Lower leg skin (tissue), 4 donors: ENCODE data around the gene TTC39C. TPM values are rescaled to one million over a fixed set of nuclear protein-coding genes. Genes with fewer than 3 reads are reported as not detected.

ENCODE experiments used
- DNase-seq, 2 donors: peaks; one replicate each; pipeline ENCODE4 v3.0.0-alpha.2; 2019; ENCODE audit warnings: low spot score in 2 of 2
- H3K4me3 ChIP-seq: fragments of 200-600 bp; sonication (generic); 2 replicates; pipeline ENCODE4 v1.5.1; 2017; ENCODE audit warnings: mild to moderate bottlenecking, low read depth; ENCODE audit not compliant: poor library complexity, severe bottlenecking
- CTCF ChIP-seq, 3 donors: fragments of 450-650 bp; IDR thresholded peaks; one replicate each; pipeline ENCODE4 v1.5.1; 2016; ENCODE audit warnings: antibody characterized with exemption in 3 of 3, mild to moderate bottlenecking in 3 of 3, moderate library complexity in 2 of 3
- POLR2A ChIP-seq, 2 donors: fragments of 450-650 bp; IDR thresholded peaks; one replicate each; pipeline ENCODE4 v1.6.1; 2016 to 2017; ENCODE audit warnings: antibody characterized with exemption in 2 of 2, mild to moderate bottlenecking in 1 of 2, moderate library complexity in 1 of 2
- WGBS, 2 donors: methylation state at CpG; one replicate each; pipeline ENCODE4 v1.1.5; 2018; 5-methylcytosine and 5-hydroxymethylcytosine counted together
- intact Hi-C: fragments of 100-400 bp; cut with DNase I; formaldehyde crosslinking; loops from one replicate; pipeline ENCODE4 v1.15.0; 2023; ENCODE audit warnings: low total_unique reads
- total RNA-seq, 4 donors: library from RNA; depleted of rRNA; stranded (reverse); fragments of >200 nt; gene quantifications; one replicate each; pipeline ENCODE4 v1.1.0, GENCODE V29; 2016

TTC39C gene
- total RNA-seq, 4 donors from 2014 or later = 66.6 to 96.7 (median 82.1) TPM

GRCh38 chr18:23977719-23978483 is 36.7 kb upstream of the TTC39C start:
- DNase-seq = no peak
- intact Hi-C loops = no loop called here
- no peak for TF ChIP-seq POLR2A (IDR thresholded peaks at IDR 0.05)
- TF ChIP-seq CTCF (IDR thresholded peaks at IDR 0.05) = no peak
- WGBS, 2 donors = 42 to 46% methylated on average over 1 of the region's 1 CpG
- no peak overlapping the region for H3K4me3 ChIP-seq

GRCh38 chr18:23981369-23981980 is 33.1 kb upstream of the TTC39C start:
- intact Hi-C loops = no loop called here
- no peak for DNase-seq
- no peak overlapping the region for H3K4me3 ChIP-seq
- 71 to 84% methylated on average over 8 of the region's 8 CpGs for WGBS, 2 donors
- TF ChIP-seq CTCF (IDR thresholded peaks at IDR 0.05) (no peak), POLR2A (IDR thresholded peaks at IDR 0.05) (no peak)

- H3K4me3 ChIP-seq = no peak overlapping the region
- intact Hi-C loops = no loop called here
- DNase-seq = no peak
- TF ChIP-seq CTCF (IDR thresholded peaks at IDR 0.05) (no peak), POLR2A (IDR thresholded peaks at IDR 0.05) (no peak)
- WGBS, 2 donors = 74 to 78% methylated on average over 17 of the region's 17 CpGs
Measured at GRCh38 chr18:23982155-23983079, 32.1 kb upstream of the TTC39C start.

- intact Hi-C loops = no loop called here
- H3K4me3 ChIP-seq = no peak overlapping the region
- DNase-seq = no peak
- 86 to 91% methylated on average over 3 of the region's 3 CpGs for WGBS, 2 donors
- TF ChIP-seq POLR2A (IDR thresholded peaks at IDR 0.05) (no peak), CTCF (IDR thresholded peaks at IDR 0.05) (no peak)
Measured at GRCh38 chr18:23983112-23983511, 31.4 kb upstream of the TTC39C start.

- DNase-seq = no peak
- intact Hi-C loops = no loop called here
- H3K4me3 ChIP-seq = no peak overlapping the region
- TF ChIP-seq CTCF (IDR thresholded peaks at IDR 0.05) = no peak
- no peak for TF ChIP-seq POLR2A (IDR thresholded peaks at IDR 0.05)
Measured at GRCh38 chr18:23986600-23987359, 27.8 kb upstream of the TTC39C start.
